ENCODE results near the gene FBXO45. TPM values are rescaled to one million over a fixed set of nuclear protein-coding genes. Genes with fewer than 3 reads are reported as not detected.
"Not testable (repeated sequence)": the region's sequence is repeated elsewhere in the genome, so short reads cannot be mapped to it uniquely, and the experiment has no call there.

Gene FBXO45
- total and polyA plus RNA-seq, 11 donors: 2.1 to 10.8 (median 6.6) TPM

- peak overlapping the region in 3 of 12 donors; percentile 11 to 30 (median 25) for H3K4me3 ChIP-seq
- H3K36me3 ChIP-seq: no peaks in the 10 kb centered on the region
- peak; percentile 17 to 81 (median 66) for ATAC-seq
- H3K9me3 ChIP-seq: peaks cover 0 to 9% (median 0%) of the 10 kb centered on the region in 12 donors
- peak overlapping the region; percentile 63 to 94 (median 79) for H3K27ac ChIP-seq
- H3K27me3 ChIP-seq: no peaks in the 10 kb centered on the region
- peaks cover 0 to 36% (median 18%) of the 10 kb centered on the region in 12 donors for H3K4me1 ChIP-seq
- TF ChIP-seq POLR2A (IDR thresholded peaks at IDR 0.05) (no peak), CTCF (IDR thresholded peaks at IDR 0.05) (no peak)
- intact Hi-C loops (cut with DNase I): loop anchor here in 1 of 10 donors (2.0 to 5.0 kb wide), 2 partner anchors 21 to 60 kb away; no protein-coding TSS in a partner anchor
- peak in 1 of 5 donors; percentile 32 for DNase-seq
- 48 to 60% (median 51%) methylated on average over 10 of the region's 10 CpGs for WGBS, 4 donors
These were observed 43.5 kb downstream of the FBXO45 start for GRCh38 chr3:196611761-196612483.

- intact Hi-C loops (cut with DNase I); H3K27ac ChIP-seq; H3K27me3 ChIP-seq; H3K4me3 ChIP-seq; H3K9me3 ChIP-seq; ATAC-seq; DNase-seq; H3K36me3 ChIP-seq: not testable (repeated sequence)
- WGBS, 4 donors: 93 to 97% (median 96%) methylated on average over 6 of the region's 6 CpGs
- peaks cover 0 to 52% (median 16%) of the 10 kb centered on the region in 12 donors for H3K4me1 ChIP-seq
These were observed 46.8 kb downstream of the FBXO45 start for GRCh38 chr3:196615234-196615633.

- ATAC-seq (no peak), DNase-seq (no peak)
- peaks cover 0 to 53% (median 8%) of the 10 kb centered on the region in 12 donors for H3K4me1 ChIP-seq
- no peaks in the 10 kb centered on the region for H3K27me3 ChIP-seq
- H3K36me3 ChIP-seq: no peaks in the 10 kb centered on the region
- H3K9me3 ChIP-seq: no peaks in the 10 kb centered on the region
- WGBS, 4 donors: 66 to 76% (median 69%) methylated on average over 5 of the region's 5 CpGs
- H3K4me3 ChIP-seq: no peak overlapping the region
- TF ChIP-seq POLR2A (IDR thresholded peaks at IDR 0.05): no peak
- TF ChIP-seq CTCF (IDR thresholded peaks at IDR 0.05): no peak
- peak overlapping the region in 1 of 12 donors; percentile 80 for H3K27ac ChIP-seq
- intact Hi-C loops (cut with DNase I): no loop called here
These were observed 48.8 kb downstream of the FBXO45 start for GRCh38 chr3:196617256-196617655.

GRCh38 chr3:196619223-196619622 lies 50.8 kb downstream of the FBXO45 start:
- H3K36me3 ChIP-seq: no peaks in the 10 kb centered on the region
- ATAC-seq (peak in 2 of 4 donors; percentile 39 to 47), DNase-seq (no peak)
- 45 to 55% (median 50%) methylated on average over 5 of the region's 5 CpGs for WGBS, 4 donors
- peak overlapping the region in 6 of 12 donors; percentile 47 to 73 (median 54) for H3K27ac ChIP-seq
- no peaks in the 10 kb centered on the region for H3K27me3 ChIP-seq
- TF ChIP-seq POLR2A (IDR thresholded peaks at IDR 0.05): no peak
- H3K9me3 ChIP-seq: no peaks in the 10 kb centered on the region
- intact Hi-C loops (cut with DNase I): no loop called here
- H3K4me3 ChIP-seq: no peak overlapping the region
- peaks cover 0 to 67% (median 4%) of the 10 kb centered on the region in 12 donors for H3K4me1 ChIP-seq

- Histone ChIP-seq H3K4me1 (peaks cover 0 to 71% (median 4%) of the 10 kb centered on the region in 12 donors), H3K27ac (peak overlapping the region in 9 of 12 donors; percentile 3 to 91 (median 50))
- H3K36me3 ChIP-seq; intact Hi-C loops (cut with DNase I); H3K27me3 ChIP-seq; H3K9me3 ChIP-seq; DNase-seq; ATAC-seq; H3K4me3 ChIP-seq: not testable (repeated sequence)
- WGBS, 4 donors: 20 to 41% (median 36%) methylated on average over 2 to 4 of the region's 5 CpGs
These were observed 51.2 kb downstream of the FBXO45 start for GRCh38 chr3:196619627-196620026.

Data from heart left ventricle (tissue), 16 donors.